ES-I3 (cell line): Measurements from ENCODE around the gene SLC26A11.

Experiments used
- H3K36me3 ChIP-seq: 2 replicates; pipeline ENCODE4 v1.6.1; 2013; ENCODE audit warnings: mild to moderate bottlenecking, low read length, control low read depth, moderate library complexity; ENCODE audit not compliant: insufficient read depth
- H3K4me1 ChIP-seq: 2 replicates; pipeline ENCODE4 v1.6.1; 2013; ENCODE audit warnings: mild to moderate bottlenecking, control low read depth, low read length; ENCODE audit not compliant: insufficient read depth
- H3K9ac ChIP-seq: 2 replicates; pipeline ENCODE4 v1.6.1; 2013; ENCODE audit warnings: low read depth, mild to moderate bottlenecking, low read length, moderate library complexity
- H3K9me3 ChIP-seq: 2 replicates; pipeline ENCODE4 v1.6.1; 2013; ENCODE audit warnings: mild to moderate bottlenecking, low read length, moderate library complexity; ENCODE audit not compliant: control insufficient read depth, insufficient read depth

Gene SLC26A11

DNA sequence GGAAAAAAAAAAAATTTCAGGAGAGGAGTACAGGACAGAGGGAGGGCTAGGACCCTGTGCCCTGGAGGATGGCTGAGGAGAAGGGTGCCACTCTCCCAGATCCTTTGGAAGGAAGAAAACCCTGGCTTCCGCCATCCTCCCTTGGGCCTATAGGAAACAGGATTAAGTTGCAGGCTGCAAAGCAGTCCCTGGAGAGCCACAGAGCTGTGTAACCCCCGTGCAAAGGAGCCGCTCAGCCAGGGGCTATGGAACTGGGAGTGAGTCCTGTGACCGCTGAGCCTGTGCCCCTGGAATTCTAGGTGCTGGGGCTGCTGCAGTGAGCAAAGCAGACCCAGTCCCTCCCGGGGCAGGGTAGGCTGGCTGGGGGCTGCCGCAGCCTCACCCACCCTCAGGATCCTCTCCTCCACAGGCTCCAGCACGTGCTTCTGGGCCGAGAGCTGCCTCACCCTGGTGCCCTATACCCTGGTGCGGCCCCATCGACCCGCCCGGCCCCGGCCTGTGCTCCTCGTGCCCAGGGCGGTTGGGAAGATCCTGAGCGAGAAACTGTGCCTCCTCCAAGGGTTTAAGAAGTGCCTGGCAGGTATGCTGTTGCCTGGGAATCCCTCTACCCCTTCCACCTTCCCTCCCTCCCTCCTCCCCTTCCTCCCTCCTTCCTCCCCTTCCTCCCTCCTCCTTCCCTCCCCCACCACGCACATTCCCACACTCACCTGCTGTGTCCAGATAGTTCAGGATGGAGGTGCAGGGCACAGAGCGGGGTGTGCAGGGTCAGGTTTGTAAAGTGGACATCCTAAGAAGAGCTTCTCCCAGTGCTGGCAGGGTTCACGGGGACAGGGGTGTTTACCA is 15.4 kb upstream of the SLC26A11 start:
- Histone ChIP-seq H3K36me3 (peaks cover 2% of the 10 kb centered on the region; the same call in 1 of the 2 replicates), H3K9ac (no peak overlapping the region), H3K9me3 (no peaks in the 10 kb centered on the region), H3K4me1 (peaks cover 14% of the 10 kb centered on the region; the same call in 1 of the 2 replicates)

GRCh38 chr17:80205811-80206210 is 14.4 kb upstream of the SLC26A11 start:
- H3K9ac ChIP-seq: no peak overlapping the region

GRCh38 chr17:80208050-80208449 is 12.2 kb upstream of the SLC26A11 start:
- no peak overlapping the region for H3K9ac ChIP-seq
- H3K9me3 ChIP-seq: no peaks in the 10 kb centered on the region
- peaks cover 13% of the 10 kb centered on the region for H3K36me3 ChIP-seq
- peaks cover 14% of the 10 kb centered on the region; the same call in 1 of the 2 replicates for H3K4me1 ChIP-seq

More at GRCh38 chr17:80205811-80206210, 14.4 kb upstream of the SLC26A11 start:
- peaks cover 9% of the 10 kb centered on the region for H3K36me3 ChIP-seq
- peaks cover 14% of the 10 kb centered on the region; the same call in 1 of the 2 replicates for H3K4me1 ChIP-seq
- no peaks in the 10 kb centered on the region for H3K9me3 ChIP-seq

- Histone ChIP-seq H3K4me1 (peaks cover 7% of the 10 kb centered on the region; the same call in 1 of the 2 replicates), H3K9ac (no peak overlapping the region), H3K9me3 (no peaks in the 10 kb centered on the region), H3K36me3 (peaks cover 13% of the 10 kb centered on the region)
Measured at GRCh38 chr17:80209765-80210164, 10.5 kb upstream of the SLC26A11 start.

DNA sequence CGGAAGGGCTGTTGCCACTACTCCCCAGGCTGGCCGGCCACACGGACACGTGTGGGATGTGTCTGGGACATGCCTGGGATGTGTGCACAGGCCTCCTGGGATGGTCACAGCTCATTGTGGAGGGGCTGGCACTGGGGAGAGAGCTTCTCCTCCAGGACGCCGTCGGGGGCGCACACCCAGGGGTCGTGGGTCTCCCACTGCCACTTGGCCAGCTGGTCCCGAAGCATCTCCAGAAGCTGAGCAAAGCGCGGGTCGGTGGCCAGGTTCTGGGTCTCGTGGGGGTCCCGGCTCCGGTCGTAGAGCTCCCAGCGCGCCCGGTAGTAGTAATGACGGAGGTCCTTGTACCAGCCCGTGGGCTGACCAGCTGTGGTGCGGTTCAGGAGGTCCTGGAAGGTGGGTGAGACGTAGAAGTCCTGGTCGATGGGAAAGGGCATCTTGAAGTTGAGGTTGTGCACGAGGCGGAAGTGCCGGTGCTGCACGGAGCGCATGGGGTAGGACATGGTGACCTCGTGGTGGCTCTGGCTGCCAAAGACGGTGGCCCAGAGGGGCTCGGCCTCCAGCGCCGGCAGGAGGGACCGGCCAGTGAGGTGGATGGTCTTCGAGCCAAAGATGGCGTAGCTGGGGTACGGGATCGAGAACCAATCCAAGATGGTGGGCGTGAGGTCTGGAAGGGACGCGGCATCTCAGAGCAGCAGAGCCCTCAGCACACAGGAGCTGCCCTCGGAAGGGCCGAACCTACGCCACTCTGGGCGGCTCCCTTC is 9.7 kb upstream of the SLC26A11 start:
- Histone ChIP-seq H3K4me1 (no peaks in the 10 kb centered on the region; the same call in 1 of the 2 replicates), H3K36me3 (peaks cover 13% of the 10 kb centered on the region), H3K9ac (no peak overlapping the region), H3K9me3 (no peaks in the 10 kb centered on the region)

GRCh38 chr17:80212109-80212508 is 8.1 kb upstream of the SLC26A11 start:
- peaks cover 10% of the 10 kb centered on the region; the same call in 1 of the 2 replicates for H3K36me3 ChIP-seq
- H3K9ac ChIP-seq: no peak overlapping the region
- H3K4me1 ChIP-seq: no peaks in the 10 kb centered on the region
- no peaks in the 10 kb centered on the region for H3K9me3 ChIP-seq

DNA sequence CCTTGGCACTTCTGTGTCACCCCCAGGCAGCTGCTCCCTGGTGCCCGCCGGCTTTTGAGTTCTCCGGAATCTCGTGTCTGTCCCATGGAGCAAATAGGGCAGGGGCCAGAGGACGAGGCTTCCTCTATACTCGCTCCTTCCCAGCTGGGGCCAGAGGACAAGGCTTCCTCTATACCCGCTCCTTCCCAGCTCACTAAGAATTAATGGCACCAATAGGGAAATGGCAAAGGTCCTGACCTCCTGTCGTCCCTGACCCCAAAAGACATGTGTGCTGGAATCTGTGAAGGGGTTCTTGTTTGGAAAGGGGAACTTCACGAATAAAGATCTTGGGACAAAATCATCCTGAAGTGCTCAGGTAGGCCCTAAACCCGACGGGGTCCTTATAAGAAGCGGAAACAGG is 7.7 kb upstream of the SLC26A11 start:
- peaks cover 10% of the 10 kb centered on the region; the same call in 1 of the 2 replicates for H3K36me3 ChIP-seq
- H3K9ac ChIP-seq: no peak overlapping the region
- H3K4me1 ChIP-seq: no peaks in the 10 kb centered on the region
- H3K9me3 ChIP-seq: no peaks in the 10 kb centered on the region

GRCh38 chr17:80212962-80213642 is 7.1 kb upstream of the SLC26A11 start:
- Histone ChIP-seq H3K4me1 (no peaks in the 10 kb centered on the region), H3K36me3 (peaks cover 10% of the 10 kb centered on the region; the same call in 1 of the 2 replicates), H3K9me3 (no peaks in the 10 kb centered on the region), H3K9ac (no peak overlapping the region)

- H3K9me3 ChIP-seq: no peaks in the 10 kb centered on the region
- peaks cover 10% of the 10 kb centered on the region; the same call in 1 of the 2 replicates for H3K36me3 ChIP-seq
Measured at GRCh38 chr17:80213643-80213975, 6.6 kb upstream of the SLC26A11 start.

DNA sequence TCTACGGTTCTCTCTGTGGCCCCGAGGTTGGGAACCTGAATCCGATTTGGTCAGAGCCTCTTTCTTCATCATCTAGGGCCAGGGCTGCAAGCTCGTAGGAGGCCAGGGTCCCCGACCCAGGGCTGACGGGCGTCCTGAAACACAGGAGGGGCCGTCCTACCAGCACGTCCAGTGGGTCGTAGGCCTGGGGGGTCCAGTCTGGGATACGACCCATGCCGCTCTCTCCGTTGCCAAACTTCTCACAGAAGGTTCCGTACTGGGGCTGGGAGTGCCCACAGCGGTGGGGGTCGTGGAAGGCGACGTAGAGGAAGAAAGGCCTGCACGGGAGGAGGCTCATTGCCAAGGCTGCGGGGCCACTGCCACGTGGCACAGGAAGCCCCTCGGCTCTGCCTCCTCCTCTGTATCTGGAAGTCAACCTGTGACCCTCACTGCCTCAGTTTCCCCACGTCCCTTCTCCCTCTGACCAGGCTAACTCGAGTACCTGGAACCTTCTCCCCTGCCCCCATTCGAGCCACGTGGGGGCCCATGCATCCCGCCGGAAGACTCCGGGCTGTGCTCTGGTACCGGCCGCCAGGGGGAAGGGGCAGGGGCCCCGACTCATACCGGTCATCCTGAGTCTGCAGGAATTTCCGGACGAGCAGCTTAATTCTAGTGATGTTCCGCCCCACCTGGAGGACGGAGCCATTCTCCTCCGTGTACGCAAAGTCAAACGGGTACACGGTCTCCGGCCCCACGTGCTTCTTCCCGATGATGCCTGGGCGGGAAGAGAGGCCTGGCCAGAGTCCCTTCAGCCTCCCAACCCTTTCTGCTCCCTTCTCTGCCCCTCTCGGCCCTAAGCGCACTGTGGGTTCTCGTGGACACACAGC is 6.0 kb upstream of the SLC26A11 start:
- Histone ChIP-seq H3K9ac (no peak overlapping the region), H3K4me1 (no peaks in the 10 kb centered on the region), H3K9me3 (no peaks in the 10 kb centered on the region), H3K36me3 (peaks cover 10% of the 10 kb centered on the region; the same call in 1 of the 2 replicates)

More at GRCh38 chr17:80213643-80213975, 6.6 kb upstream of the SLC26A11 start:
- Histone ChIP-seq H3K9ac (no peak overlapping the region), H3K4me1 (no peaks in the 10 kb centered on the region)

DNA sequence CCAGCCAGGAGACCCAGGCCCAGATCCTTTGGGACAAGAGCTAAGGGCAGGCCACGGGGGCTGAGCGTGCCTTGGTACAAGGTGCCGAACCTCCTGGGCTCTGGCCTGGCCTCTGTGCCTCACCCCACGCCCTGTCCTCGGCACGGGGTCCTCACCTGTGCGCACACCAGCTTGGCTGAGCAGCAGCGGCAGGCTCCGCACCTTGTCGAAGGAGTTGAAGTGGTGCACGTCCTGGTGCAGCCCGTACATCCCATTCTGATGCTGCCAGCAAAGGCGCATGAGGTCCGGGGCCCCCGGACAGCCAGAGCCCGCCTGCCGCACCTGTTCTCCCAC is 5.4 kb upstream of the SLC26A11 start:
- H3K4me1 ChIP-seq: no peaks in the 10 kb centered on the region

DNA sequence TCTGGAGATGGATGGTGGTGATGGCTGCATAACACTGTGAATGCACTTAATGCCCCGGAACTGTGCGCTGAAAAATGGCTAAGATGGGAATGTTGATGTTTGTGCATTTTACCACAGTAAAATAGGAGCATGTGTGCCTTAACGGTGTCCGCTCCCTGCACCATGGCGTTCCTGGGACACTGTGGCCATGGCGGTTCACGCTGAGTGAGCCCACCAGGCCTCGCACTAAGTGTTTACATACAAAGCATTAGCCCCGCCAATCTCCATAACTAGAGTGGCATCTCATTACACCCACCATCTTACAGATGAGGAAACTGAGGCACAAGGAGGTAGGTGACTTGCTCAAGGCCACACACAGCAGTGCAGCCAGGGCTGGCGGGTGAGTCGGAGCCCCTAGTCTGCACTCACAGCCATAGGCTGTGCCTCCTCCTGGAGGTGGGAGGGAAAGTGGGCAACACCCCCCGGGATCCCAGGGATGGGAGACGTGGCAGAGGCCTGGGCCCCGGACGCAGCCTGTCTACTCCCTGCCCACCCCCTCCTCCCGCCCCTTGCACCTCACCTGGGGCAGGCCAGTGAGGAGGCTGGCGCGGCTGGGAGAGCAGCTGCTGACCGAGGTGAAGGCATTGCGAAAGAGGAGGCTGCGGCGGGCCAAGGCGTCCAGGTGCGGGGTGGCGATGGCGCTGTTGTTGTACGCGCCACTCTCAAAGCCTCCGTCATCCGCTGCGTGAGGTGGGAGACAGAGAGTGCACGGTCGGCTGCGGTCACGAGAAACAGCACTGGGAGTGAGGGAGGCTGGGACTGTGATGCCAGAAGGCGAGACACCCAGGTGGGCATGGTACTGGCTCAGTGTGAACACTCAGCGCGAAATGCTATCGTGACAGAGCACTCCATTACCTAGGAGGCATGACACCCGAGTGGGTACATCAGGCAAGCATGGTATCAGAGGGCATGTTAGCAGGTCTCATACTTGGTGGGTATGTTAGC is 3.5 kb upstream of the SLC26A11 start:
- H3K9me3 ChIP-seq: no peaks in the 10 kb centered on the region
- no peak overlapping the region for H3K9ac ChIP-seq
- H3K4me1 ChIP-seq: no peaks in the 10 kb centered on the region; the same call in 1 of the 2 replicates
- 0 out of 2 replicates have a peak, but pooled peaks cover under 1% of the 10 kb centered on the region for H3K36me3 ChIP-seq

More for the DNA sequence above, 5.4 kb upstream of the SLC26A11 start:
- peaks cover 10% of the 10 kb centered on the region; the same call in 1 of the 2 replicates for H3K36me3 ChIP-seq
- no peaks in the 10 kb centered on the region for H3K9me3 ChIP-seq
- no peak overlapping the region for H3K9ac ChIP-seq
